ENCODE measurements around the gene PTN.
A peak's percentile ranks its signal among the peaks of the same experiment; 100 is the strongest.

Gene PTN, protein sequence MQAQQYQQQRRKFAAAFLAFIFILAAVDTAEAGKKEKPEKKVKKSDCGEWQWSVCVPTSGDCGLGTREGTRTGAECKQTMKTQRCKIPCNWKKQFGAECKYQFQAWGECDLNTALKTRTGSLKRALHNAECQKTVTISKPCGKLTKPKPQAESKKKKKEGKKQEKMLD

DNA sequence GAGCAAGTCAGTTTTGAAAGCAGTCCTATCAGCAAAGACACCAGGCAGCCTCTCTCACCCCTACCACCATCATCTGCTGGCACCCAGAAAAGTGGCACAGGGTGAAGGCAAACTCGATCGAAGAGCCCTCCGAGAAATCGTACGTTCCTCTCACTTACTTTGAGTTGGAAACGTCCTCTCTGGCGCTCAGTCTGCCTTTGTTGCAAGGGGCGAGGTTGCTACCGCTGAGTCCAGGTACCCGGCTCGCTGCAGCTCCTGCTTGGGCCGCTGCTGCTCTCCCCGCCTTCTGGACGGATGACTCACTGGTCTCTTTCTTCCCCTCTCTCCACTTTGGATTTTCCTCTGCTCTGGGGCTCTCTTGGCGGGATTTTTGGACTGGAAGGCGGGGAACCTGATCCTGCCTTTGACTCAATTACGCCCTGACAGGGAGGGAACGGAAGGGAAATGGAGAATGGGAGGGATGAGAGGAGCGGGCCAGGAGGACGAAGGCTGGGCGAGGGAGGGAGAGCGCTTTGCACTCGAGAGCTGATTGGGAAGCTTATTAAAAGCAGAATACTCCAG lies at the start of gene PTN:
PTN (minus strand) TSS at position 453 of the 561 bp plus-strand sequence. CDS start 88,760 bp downstream, outside the sequence.
- Histone ChIP-seq H3K27me3 (ENCODE audit: control insufficient read depth, insufficient read depth, low read length) (no peaks in the 10 kb centered on the region), H3K4me1 (ENCODE audit: control insufficient read depth, insufficient read depth, low read length) (peaks cover 7% of the 10 kb centered on the region)

DNA sequence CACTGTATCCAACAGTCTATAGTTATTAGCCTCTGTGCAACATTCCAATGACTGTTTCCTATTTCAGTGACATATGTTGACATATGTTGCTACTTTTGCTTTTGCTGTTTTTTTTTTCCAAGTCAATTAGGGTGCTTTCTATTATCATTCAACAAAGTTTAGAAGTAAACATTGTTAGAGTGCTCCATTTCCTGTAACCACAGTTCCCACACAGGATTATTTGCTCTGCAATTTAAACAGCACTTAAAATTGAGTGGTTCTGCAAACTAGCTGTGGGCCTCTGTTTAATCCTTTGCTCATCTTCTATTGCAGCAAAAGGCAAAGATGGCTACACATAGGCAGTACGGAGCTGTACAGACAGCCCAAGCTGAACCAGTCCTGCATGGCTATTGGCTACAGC lies 46.5 kb upstream of the PTN start:
- H3K27me3 ChIP-seq (ENCODE audit: control insufficient read depth, insufficient read depth, low read length) = no peaks in the 10 kb centered on the region
- H3K27ac ChIP-seq (ENCODE audit: low read depth, low read length) = no peak overlapping the region
- no peak overlapping the region for H3K9ac ChIP-seq (ENCODE audit: low read length)
- no peaks in the 10 kb centered on the region for H3K4me1 ChIP-seq (ENCODE audit: control insufficient read depth, insufficient read depth, low read length)
- no peaks in the 10 kb centered on the region for H3K36me3 ChIP-seq (ENCODE audit: control insufficient read depth, insufficient read depth, low read length)
- no peak overlapping the region for H3K4me3 ChIP-seq (ENCODE audit: low read length)

More for the DNA sequence above, at the start of gene PTN:
- Histone ChIP-seq H3K27ac (ENCODE audit: low read depth, low read length) (peak within 1 kb of the TSS; percentile 39), H3K9ac (ENCODE audit: low read length) (peak within 1 kb of the TSS; percentile 41), H3K4me3 (ENCODE audit: low read length) (peak within 1 kb of the TSS; percentile 71), H3K36me3 (ENCODE audit: control insufficient read depth, insufficient read depth, low read length) (no peaks in the 10 kb centered on the region)

DNA sequence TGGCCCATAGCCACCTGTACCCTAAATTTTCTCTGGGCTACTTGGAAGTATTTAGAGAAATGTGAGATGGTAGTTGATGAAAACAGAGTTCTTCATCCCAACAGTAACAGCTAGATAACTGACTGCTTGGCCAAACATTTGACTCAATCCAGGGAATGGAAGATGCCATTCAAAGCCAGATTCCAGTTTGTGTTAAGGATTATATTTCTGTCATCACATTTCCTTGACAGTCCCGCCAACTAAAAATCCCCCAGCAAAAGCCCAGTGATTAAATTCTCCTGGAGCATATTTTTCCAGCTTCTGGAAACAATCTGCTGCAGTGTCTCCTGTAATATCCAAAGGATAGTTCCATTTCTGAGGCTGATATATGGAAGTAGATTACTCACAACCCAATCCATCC lies 45.4 kb upstream of the PTN start:
- H3K4me3 ChIP-seq (ENCODE audit: low read length) = no peak overlapping the region
- H3K4me1 ChIP-seq (ENCODE audit: control insufficient read depth, insufficient read depth, low read length) = no peaks in the 10 kb centered on the region
- no peak overlapping the region for H3K27ac ChIP-seq (ENCODE audit: low read depth, low read length)
- no peaks in the 10 kb centered on the region for H3K27me3 ChIP-seq (ENCODE audit: control insufficient read depth, insufficient read depth, low read length)
- no peak overlapping the region for H3K9ac ChIP-seq (ENCODE audit: low read length)
- H3K36me3 ChIP-seq (ENCODE audit: control insufficient read depth, insufficient read depth, low read length) = no peaks in the 10 kb centered on the region

DNA sequence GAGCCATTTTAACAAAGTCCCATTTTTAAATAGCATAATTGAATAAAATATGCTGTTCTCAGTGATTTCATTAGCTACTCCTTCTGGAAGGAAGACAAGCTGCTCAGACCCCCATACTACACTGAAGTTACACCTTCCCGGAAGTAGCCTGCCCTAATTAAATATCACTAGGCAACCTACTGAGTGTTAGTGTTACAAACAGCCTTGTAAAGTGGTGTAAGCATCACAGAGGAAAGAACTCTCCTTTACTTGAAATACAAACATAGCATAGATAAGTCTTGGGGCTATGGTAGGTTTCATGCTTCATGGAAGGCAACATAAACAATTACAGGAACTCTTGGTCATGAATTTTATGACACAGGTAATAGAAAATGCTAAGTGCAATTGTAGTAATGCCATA lies 43.4 kb upstream of the PTN start:
- no peaks in the 10 kb centered on the region for H3K36me3 ChIP-seq (ENCODE audit: control insufficient read depth, insufficient read depth, low read length)
- no peak overlapping the region for H3K27ac ChIP-seq (ENCODE audit: low read depth, low read length)
- no peaks in the 10 kb centered on the region for H3K4me1 ChIP-seq (ENCODE audit: control insufficient read depth, insufficient read depth, low read length)
- no peak overlapping the region for H3K9ac ChIP-seq (ENCODE audit: low read length)
- no peak overlapping the region for H3K4me3 ChIP-seq (ENCODE audit: low read length)
- no peaks in the 10 kb centered on the region for H3K27me3 ChIP-seq (ENCODE audit: control insufficient read depth, insufficient read depth, low read length)

DNA sequence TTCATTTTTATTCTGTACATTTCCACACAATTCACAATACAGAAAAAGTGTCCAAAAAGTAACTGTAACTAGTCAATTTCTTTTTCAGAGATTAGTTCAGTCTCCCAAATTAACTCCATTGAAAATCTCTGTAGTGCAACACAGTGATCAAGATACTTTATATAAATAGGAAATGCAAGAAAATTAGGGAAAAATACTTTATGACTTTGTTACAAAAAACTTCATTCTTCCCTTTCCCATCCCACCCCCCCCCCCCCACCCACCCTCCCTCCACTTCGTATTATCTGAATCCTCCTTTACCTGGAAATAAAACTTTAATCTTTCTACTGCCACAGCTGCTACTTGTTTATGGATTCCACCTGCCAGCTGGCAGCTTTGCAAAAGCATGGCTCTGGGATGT lies 37.5 kb upstream of the PTN start:
- Histone ChIP-seq H3K4me3 (ENCODE audit: low read length) (no peak overlapping the region), H3K9ac (ENCODE audit: low read length) (no peak overlapping the region), H3K27me3 (ENCODE audit: control insufficient read depth, insufficient read depth, low read length) (no peaks in the 10 kb centered on the region)

DNA sequence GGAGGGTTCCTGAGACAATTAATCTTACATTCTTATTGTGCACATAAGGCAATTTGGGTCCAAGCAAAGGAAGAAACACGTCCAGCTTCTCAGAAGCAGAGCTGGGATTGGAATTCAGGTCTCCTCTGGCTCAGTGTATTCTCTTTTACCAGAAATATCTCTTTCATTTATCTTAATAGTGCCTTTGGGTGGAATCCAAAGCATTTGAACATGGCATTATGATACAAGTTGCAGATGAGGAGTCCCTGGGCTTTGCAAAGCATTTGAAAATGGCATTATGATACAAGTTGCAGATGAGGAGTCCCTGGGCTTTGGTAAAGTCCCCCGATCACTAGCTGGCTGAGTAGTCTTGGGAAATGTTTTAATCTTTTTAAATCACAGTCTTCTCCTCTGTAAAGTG lies 30.0 kb upstream of the PTN start:
- H3K27me3 ChIP-seq (ENCODE audit: control insufficient read depth, insufficient read depth, low read length) = no peaks in the 10 kb centered on the region
- no peak overlapping the region for H3K4me3 ChIP-seq (ENCODE audit: low read length)
- H3K36me3 ChIP-seq (ENCODE audit: control insufficient read depth, insufficient read depth, low read length) = no peaks in the 10 kb centered on the region
- H3K27ac ChIP-seq (ENCODE audit: low read depth, low read length) = no peak overlapping the region
- H3K9ac ChIP-seq (ENCODE audit: low read length) = no peak overlapping the region
- no peaks in the 10 kb centered on the region for H3K4me1 ChIP-seq (ENCODE audit: control insufficient read depth, insufficient read depth, low read length)

More for the DNA sequence above, 37.5 kb upstream of the PTN start:
- Histone ChIP-seq H3K27ac (ENCODE audit: low read depth, low read length) (no peak overlapping the region), H3K36me3 (ENCODE audit: control insufficient read depth, insufficient read depth, low read length) (no peaks in the 10 kb centered on the region), H3K4me1 (ENCODE audit: control insufficient read depth, insufficient read depth, low read length) (no peaks in the 10 kb centered on the region)

DNA sequence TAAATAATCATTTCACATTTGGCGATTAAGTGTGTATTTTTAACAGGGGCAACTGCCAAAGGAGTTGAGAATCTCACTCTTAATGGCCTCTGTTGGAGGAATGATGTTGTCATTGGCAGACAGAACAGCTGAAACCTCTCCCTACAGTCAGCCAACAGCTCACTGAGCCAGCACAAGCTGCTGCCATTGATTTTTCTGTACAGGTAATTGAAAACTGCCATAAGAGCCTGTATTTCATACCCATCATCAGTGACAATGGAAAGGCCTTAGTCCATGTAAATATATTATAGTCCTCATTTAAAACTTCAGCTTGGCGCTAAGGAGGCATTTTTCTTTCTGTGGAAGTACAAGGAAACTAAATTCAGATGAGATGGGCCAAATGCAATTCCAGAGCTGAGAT lies 28.1 kb upstream of the PTN start:
- Histone ChIP-seq H3K4me1 (ENCODE audit: control insufficient read depth, insufficient read depth, low read length) (no peaks in the 10 kb centered on the region), H3K27ac (ENCODE audit: low read depth, low read length) (no peak overlapping the region), H3K9ac (ENCODE audit: low read length) (no peak overlapping the region)

DNA sequence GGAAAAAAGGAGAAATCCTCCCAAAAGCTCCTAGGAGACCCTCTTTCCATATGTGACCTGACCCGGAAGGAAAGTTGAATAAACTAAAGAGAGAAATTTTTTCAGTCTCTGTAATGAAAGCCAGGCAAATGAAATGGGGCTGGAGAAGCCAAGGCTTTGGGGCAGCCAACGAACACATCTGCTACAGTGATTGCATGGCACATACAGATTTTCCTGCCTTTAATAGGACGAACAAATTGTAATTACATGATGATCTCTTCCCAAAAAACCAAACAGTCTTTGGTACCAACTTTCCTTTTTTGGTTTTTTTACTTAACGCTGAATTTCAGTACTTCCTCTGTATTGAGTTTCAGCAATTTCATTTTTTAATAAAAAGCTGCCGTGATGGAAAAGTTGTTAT lies 23.5 kb upstream of the PTN start:
- Histone ChIP-seq H3K27ac (ENCODE audit: low read depth, low read length) (no peak overlapping the region), H3K36me3 (ENCODE audit: control insufficient read depth, insufficient read depth, low read length) (no peaks in the 10 kb centered on the region), H3K4me3 (ENCODE audit: low read length) (no peak overlapping the region), H3K9ac (ENCODE audit: low read length) (no peak overlapping the region), H3K4me1 (ENCODE audit: control insufficient read depth, insufficient read depth, low read length) (no peaks in the 10 kb centered on the region), H3K27me3 (ENCODE audit: control insufficient read depth, insufficient read depth, low read length) (no peaks in the 10 kb centered on the region)

More for the DNA sequence above, 28.1 kb upstream of the PTN start:
- H3K4me3 ChIP-seq (ENCODE audit: low read length) = no peak overlapping the region
- no peaks in the 10 kb centered on the region for H3K36me3 ChIP-seq (ENCODE audit: control insufficient read depth, insufficient read depth, low read length)
- H3K27me3 ChIP-seq (ENCODE audit: control insufficient read depth, insufficient read depth, low read length) = no peaks in the 10 kb centered on the region

DNA sequence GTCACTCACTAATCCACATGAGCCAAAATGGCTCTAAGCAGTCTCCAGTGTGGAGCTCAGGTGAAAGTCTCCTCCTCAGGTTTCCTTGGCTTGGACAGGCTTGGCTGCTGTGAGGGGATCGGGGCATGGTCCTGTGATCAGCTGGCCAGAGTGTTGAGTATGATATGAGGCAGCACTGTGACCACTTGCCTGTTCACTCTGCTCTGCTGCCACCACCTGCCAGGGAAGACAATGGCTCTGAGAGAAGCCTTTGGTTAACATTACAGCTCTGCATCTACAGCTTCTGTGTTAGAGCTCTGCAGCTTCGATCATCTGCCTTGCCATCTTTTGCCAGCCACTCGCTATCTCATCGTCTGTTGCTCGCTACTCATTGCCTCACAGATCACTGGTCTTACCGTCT lies 20.1 kb upstream of the PTN start:
- H3K27me3 ChIP-seq (ENCODE audit: control insufficient read depth, insufficient read depth, low read length) = no peaks in the 10 kb centered on the region
- H3K4me3 ChIP-seq (ENCODE audit: low read length) = no peak overlapping the region
- H3K9ac ChIP-seq (ENCODE audit: low read length) = no peak overlapping the region

DNA sequence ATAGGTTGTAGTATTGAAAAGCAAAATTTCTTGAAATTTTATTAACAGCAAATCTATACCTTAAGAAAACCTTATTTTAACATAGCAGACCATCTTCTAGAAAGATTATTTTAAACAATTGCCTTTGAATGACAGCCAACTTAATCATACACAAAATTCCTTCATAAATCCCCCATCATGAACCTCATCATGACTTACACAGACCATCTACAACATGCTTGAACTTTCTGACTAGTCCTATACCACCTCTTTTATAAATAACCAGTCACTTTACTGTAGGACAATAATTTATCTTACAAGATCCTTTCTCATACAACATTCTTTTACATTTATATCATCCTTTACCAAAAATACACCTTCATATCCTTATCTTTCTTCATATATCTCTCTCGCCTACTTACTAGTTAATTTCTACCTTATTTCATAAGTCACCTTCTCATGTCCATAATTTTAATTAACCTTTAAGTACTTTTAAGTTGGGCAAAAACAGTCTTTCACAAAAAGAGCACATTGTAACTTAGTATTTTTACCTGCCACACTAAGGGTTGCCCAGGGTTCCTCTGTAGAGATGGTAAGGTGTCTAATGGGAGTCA lies 16.6 kb upstream of the PTN start:
- H3K27ac ChIP-seq (ENCODE audit: low read depth, low read length) = no peak overlapping the region
- no peak overlapping the region for H3K4me3 ChIP-seq (ENCODE audit: low read length)
- no peak overlapping the region for H3K9ac ChIP-seq (ENCODE audit: low read length)
- H3K27me3 ChIP-seq (ENCODE audit: control insufficient read depth, insufficient read depth, low read length) = no peaks in the 10 kb centered on the region
- no peaks in the 10 kb centered on the region for H3K36me3 ChIP-seq (ENCODE audit: control insufficient read depth, insufficient read depth, low read length)
- H3K4me1 ChIP-seq (ENCODE audit: control insufficient read depth, insufficient read depth, low read length) = no peaks in the 10 kb centered on the region

More for the DNA sequence above, 20.1 kb upstream of the PTN start:
- no peak overlapping the region for H3K27ac ChIP-seq (ENCODE audit: low read depth, low read length)
- no peaks in the 10 kb centered on the region for H3K36me3 ChIP-seq (ENCODE audit: control insufficient read depth, insufficient read depth, low read length)
- H3K4me1 ChIP-seq (ENCODE audit: control insufficient read depth, insufficient read depth, low read length) = no peaks in the 10 kb centered on the region

DNA sequence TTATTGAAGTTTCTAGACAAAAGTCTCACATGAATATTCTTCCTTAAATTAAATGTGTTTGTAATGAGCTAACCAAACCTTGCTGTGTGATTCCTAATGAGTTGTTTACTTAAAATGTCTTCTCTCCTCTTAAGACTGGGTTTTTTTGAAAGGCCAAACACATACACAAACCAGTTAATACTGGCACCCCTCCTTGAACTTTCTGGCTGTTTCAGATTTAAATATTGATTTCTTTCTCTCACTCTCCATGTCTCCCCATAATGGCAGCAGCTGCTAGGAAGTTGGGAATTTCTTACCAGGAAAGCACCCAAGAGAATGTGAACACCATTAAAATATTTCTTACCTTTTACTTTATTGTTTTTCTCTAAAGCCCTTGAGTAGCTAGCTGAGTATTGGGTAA lies 11.4 kb upstream of the PTN start:
- no peaks in the 10 kb centered on the region for H3K36me3 ChIP-seq (ENCODE audit: control insufficient read depth, insufficient read depth, low read length)

DNA sequence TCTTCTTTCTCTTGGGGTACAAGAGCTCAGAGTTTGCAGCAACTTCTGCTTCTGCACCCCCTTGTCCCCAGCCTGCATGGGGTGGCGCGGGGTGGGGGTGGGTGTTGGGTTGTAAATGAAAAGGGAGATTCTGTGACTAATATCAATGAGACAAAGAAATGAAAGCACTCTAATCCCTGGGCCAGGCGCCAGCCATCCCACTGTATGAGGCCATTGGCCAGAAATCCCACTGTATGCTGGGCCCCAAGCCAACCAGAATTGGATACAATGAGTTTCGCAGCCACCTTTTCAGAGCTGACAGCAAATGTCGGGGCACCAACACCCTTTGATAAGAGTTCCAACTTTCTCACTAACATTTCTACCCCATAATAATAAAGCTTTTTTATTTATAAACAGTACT lies 10.9 kb upstream of the PTN start:
- no peaks in the 10 kb centered on the region for H3K36me3 ChIP-seq (ENCODE audit: control insufficient read depth, insufficient read depth, low read length)
- H3K27ac ChIP-seq (ENCODE audit: low read depth, low read length) = no peak overlapping the region
- peaks cover 5% of the 10 kb centered on the region for H3K4me1 ChIP-seq (ENCODE audit: control insufficient read depth, insufficient read depth, low read length)
- H3K27me3 ChIP-seq (ENCODE audit: control insufficient read depth, insufficient read depth, low read length) = no peaks in the 10 kb centered on the region
- H3K9ac ChIP-seq (ENCODE audit: low read length) = no peak overlapping the region
- no peak overlapping the region for H3K4me3 ChIP-seq (ENCODE audit: low read length)

More for the DNA sequence above, 11.4 kb upstream of the PTN start:
- no peak overlapping the region for H3K9ac ChIP-seq (ENCODE audit: low read length)
- H3K27me3 ChIP-seq (ENCODE audit: control insufficient read depth, insufficient read depth, low read length) = no peaks in the 10 kb centered on the region
- peaks cover 5% of the 10 kb centered on the region for H3K4me1 ChIP-seq (ENCODE audit: control insufficient read depth, insufficient read depth, low read length)
- no peak overlapping the region for H3K4me3 ChIP-seq (ENCODE audit: low read length)
- no peak overlapping the region for H3K27ac ChIP-seq (ENCODE audit: low read depth, low read length)

DNA sequence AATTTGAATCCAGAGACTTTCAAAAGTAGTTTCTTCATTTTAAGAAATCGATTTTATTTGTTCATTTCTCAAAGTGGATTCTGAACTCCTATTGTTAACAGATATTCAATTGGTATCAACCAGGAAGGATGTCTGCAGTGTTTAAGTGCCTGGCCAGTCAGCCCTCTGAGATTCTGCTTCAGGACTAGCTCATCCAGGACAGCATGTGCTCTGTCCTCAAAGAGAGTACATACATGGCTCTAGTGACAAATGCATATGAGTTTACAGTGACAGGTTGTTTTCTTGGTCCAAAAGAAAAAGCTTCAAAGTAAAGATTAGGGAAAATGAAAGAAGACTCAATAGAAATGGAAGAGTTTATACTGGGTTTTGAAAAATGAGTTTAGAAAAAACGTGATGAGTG lies 8.4 kb upstream of the PTN start:
- no peaks in the 10 kb centered on the region for H3K27me3 ChIP-seq (ENCODE audit: control insufficient read depth, insufficient read depth, low read length)
- no peaks in the 10 kb centered on the region for H3K36me3 ChIP-seq (ENCODE audit: control insufficient read depth, insufficient read depth, low read length)
- peak overlapping the region; percentile 1 for H3K27ac ChIP-seq (ENCODE audit: low read depth, low read length)
- no peak overlapping the region for H3K4me3 ChIP-seq (ENCODE audit: low read length)
- peaks cover 5% of the 10 kb centered on the region for H3K4me1 ChIP-seq (ENCODE audit: control insufficient read depth, insufficient read depth, low read length)
- H3K9ac ChIP-seq (ENCODE audit: low read length) = no peak overlapping the region

Measured in rectal smooth muscle tissue (tissue), 1 donor.